ENCODE data around the gene TSC22D4.

Gene TSC22D4

GRCh38 chr7:100483090-100483721, 4.2 kb upstream of the TSC22D4 start (continued):
- TF ChIP-seq ZNF677 (tag by site-specific recombination; IDR thresholded peaks at IDR 0.05) (0 out of 2 replicates have a peak, but pooled peaks have one; percentile 41), ZNF621 (tag by site-specific recombination; IDR thresholded peaks at IDR 0.05) (no peak), ZIC2 (tag by site-specific recombination; IDR thresholded peaks at IDR 0.05) (peak; percentile 48; the same call in 1 of the 2 replicates), ZNF341 (tag by site-specific recombination; IDR thresholded peaks at IDR 0.05; ENCODE audit: low read depth) (peak; percentile 11; the same call in 1 of the 2 replicates), YY2 (tag by site-specific recombination; IDR thresholded peaks at IDR 0.05) (no peak), ZNF394 (tag by site-specific recombination; IDR thresholded peaks at IDR 0.05; ENCODE audit: borderline replicate concordance) (peak; percentile 45; the same call in 1 of the 2 replicates), ZBTB20 (tag by site-specific recombination; IDR thresholded peaks at IDR 0.05) (no peak; the same call in 1 of the 2 replicates), ZNF391 (tag by site-specific recombination; IDR thresholded peaks at IDR 0.05; ENCODE audit: borderline replicate concordance, low read depth) (peak; percentile 64; the same call in 1 of the 2 replicates), BCL6B (tag by site-specific recombination; IDR thresholded peaks at IDR 0.05) (no peak), SP7 (tag by site-specific recombination; IDR thresholded peaks at IDR 0.05) (peak; percentile 58), AEBP2 (tag by site-specific recombination; IDR thresholded peaks at IDR 0.05; ENCODE audit: borderline replicate concordance) (no peak), ZEB2 (tag by site-specific recombination; IDR thresholded peaks at IDR 0.05) (peak; percentile 96), GLIS2 (tag by site-specific recombination; IDR thresholded peaks at IDR 0.05) (peak; percentile 92), ZNF837 (tag by site-specific recombination; IDR thresholded peaks at IDR 0.05) (0 out of 2 replicates have a peak, but pooled peaks have one; percentile 59), ZSCAN4 (tag by site-specific recombination; IDR thresholded peaks at IDR 0.05) (no peak), ZFHX2 (tag by site-specific recombination; conservative IDR thresholded peaks at IDR 0.05) (peak; percentile 73), EGR2 (tag by site-specific recombination; IDR thresholded peaks at IDR 0.05; ENCODE audit: low read depth) (peak; percentile 71), ZBTB21 (tag by site-specific recombination; IDR thresholded peaks at IDR 0.05) (no peak), ZNF350 (tag by site-specific recombination; IDR thresholded peaks at IDR 0.05) (no peak), SP2 (tag by site-specific recombination; IDR thresholded peaks at IDR 0.05) (peak; percentile 49), ZNF423 (tag by site-specific recombination; IDR thresholded peaks at IDR 0.05) (0 out of 2 replicates have a peak, but pooled peaks have one; percentile 14)
- TF ChIP-seq, protein P1, sequence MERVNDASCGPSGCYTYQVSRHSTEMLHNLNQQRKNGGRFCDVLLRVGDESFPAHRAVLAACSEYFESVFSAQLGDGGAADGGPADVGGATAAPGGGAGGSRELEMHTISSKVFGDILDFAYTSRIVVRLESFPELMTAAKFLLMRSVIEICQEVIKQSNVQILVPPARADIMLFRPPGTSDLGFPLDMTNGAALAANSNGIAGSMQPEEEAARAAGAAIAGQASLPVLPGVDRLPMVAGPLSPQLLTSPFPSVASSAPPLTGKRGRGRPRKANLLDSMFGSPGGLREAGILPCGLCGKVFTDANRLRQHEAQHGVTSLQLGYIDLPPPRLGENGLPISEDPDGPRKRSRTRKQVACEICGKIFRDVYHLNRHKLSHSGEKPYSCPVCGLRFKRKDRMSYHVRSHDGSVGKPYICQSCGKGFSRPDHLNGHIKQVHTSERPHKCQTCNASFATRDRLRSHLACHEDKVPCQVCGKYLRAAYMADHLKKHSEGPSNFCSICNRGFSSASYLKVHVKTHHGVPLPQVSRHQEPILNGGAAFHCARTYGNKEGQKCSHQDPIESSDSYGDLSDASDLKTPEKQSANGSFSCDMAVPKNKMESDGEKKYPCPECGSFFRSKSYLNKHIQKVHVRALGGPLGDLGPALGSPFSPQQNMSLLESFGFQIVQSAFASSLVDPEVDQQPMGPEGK (tag by site-specific recombination; IDR thresholded peaks at IDR 0.05), result peak; percentile 95
- TF ChIP-seq, protein P2, sequence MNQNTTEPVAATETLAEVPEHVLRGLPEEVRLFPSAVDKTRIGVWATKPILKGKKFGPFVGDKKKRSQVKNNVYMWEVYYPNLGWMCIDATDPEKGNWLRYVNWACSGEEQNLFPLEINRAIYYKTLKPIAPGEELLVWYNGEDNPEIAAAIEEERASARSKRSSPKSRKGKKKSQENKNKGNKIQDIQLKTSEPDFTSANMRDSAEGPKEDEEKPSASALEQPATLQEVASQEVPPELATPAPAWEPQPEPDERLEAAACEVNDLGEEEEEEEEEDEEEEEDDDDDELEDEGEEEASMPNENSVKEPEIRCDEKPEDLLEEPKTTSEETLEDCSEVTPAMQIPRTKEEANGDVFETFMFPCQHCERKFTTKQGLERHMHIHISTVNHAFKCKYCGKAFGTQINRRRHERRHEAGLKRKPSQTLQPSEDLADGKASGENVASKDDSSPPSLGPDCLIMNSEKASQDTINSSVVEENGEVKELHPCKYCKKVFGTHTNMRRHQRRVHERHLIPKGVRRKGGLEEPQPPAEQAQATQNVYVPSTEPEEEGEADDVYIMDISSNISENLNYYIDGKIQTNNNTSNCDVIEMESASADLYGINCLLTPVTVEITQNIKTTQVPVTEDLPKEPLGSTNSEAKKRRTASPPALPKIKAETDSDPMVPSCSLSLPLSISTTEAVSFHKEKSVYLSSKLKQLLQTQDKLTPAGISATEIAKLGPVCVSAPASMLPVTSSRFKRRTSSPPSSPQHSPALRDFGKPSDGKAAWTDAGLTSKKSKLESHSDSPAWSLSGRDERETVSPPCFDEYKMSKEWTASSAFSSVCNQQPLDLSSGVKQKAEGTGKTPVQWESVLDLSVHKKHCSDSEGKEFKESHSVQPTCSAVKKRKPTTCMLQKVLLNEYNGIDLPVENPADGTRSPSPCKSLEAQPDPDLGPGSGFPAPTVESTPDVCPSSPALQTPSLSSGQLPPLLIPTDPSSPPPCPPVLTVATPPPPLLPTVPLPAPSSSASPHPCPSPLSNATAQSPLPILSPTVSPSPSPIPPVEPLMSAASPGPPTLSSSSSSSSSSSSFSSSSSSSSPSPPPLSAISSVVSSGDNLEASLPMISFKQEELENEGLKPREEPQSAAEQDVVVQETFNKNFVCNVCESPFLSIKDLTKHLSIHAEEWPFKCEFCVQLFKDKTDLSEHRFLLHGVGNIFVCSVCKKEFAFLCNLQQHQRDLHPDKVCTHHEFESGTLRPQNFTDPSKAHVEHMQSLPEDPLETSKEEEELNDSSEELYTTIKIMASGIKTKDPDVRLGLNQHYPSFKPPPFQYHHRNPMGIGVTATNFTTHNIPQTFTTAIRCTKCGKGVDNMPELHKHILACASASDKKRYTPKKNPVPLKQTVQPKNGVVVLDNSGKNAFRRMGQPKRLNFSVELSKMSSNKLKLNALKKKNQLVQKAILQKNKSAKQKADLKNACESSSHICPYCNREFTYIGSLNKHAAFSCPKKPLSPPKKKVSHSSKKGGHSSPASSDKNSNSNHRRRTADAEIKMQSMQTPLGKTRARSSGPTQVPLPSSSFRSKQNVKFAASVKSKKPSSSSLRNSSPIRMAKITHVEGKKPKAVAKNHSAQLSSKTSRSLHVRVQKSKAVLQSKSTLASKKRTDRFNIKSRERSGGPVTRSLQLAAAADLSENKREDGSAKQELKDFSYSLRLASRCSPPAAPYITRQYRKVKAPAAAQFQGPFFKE (tag by site-specific recombination; IDR thresholded peaks at IDR 0.05; ENCODE audit: borderline replicate concordance), result no peak
- TF ChIP-seq, protein P3, sequence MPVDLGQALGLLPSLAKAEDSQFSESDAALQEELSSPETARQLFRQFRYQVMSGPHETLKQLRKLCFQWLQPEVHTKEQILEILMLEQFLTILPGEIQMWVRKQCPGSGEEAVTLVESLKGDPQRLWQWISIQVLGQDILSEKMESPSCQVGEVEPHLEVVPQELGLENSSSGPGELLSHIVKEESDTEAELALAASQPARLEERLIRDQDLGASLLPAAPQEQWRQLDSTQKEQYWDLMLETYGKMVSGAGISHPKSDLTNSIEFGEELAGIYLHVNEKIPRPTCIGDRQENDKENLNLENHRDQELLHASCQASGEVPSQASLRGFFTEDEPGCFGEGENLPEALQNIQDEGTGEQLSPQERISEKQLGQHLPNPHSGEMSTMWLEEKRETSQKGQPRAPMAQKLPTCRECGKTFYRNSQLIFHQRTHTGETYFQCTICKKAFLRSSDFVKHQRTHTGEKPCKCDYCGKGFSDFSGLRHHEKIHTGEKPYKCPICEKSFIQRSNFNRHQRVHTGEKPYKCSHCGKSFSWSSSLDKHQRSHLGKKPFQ (tag by site-specific recombination; IDR thresholded peaks at IDR 0.05), result no peak
